Posterior vena cava (tissue), 2 donors: ENCODE results near the gene KRABD2. TPM values are rescaled to one million over a fixed set of nuclear protein-coding genes. Genes with fewer than 3 reads are reported as not detected.

ENCODE experiments used
- DNase-seq: peaks from one replicate; pipeline ENCODE4 v3.0.0-alpha.2; 2020; ENCODE audit warnings: low spot score
- intact Hi-C, 2 donors: fragments of 100-400 bp; cut with DNase I; formaldehyde crosslinking; loops; one replicate each; pipeline versions ENCODE4 v1.14.1 to v1.14.2; 2022 to 2023
- total RNA-seq, 2 donors: library from RNA; stranded (reverse); fragmentation: NEBNext Ultra II Directional; extraction: Animal tissue kit (Norgen Biotek cat#: 25700); gene quantifications; one replicate each; pipeline ENCODE4 v1.2.1, GENCODE V29; 2021
- donor health status: DM: yes; HTN: yes; CAD: no.
- donor health status: DM: yes; HTN: yes; CAD: no.

The KRABD2 gene

GRCh38 chr17:8333281-8333680, 43.2 kb downstream of the KRABD2 start:
- intact Hi-C loops = no loop called here
- DNase-seq = no peak

DNA sequence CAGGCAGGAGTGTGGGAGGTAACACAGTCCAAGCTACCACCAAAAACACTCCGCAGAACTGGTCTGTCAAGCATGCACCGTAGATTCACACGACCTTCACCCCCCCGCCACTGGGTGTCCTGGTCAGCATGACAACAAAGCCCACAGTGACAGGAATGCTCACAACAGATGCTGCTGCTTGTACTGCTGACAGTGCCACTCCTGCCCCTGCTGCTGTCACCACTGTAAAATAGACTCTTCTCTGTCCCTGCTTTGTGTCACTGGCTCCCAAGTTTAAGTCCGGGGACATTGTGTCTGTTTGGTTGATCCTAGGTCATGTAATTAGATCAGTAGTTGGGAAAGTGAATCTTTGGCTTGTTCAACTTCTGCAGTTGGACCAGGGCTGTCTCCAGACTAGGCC, 43.8 kb downstream of the KRABD2 start:
- intact Hi-C loops = no loop called here
- DNase-seq = no peak

- no peak for DNase-seq
- intact Hi-C loops = no loop called here
These were observed 44.4 kb downstream of the KRABD2 start for GRCh38 chr17:8332128-8332527.

GRCh38 chr17:8327303-8327649, 49.2 kb downstream of the KRABD2 start:
- no peak for DNase-seq
- intact Hi-C loops = no loop called here

Other genes starting within 250 kb of the KRABD2 start
- gene PER1, start 224.3 kb downstream of the KRABD2 start, total RNA-seq = 100 to 1,000 TPM; 203 to 206 TPM
- gene VAMP2, start 213.8 kb downstream of the KRABD2 start, total RNA-seq = 10 to 100 TPM; 66.7 to 80.1 TPM
- gene TMEM107, start 200.3 kb downstream of the KRABD2 start, total RNA-seq = 10 to 100 TPM; 12.9 to 16.4 TPM
- gene BORCS6, start 186.5 kb downstream of the KRABD2 start, total RNA-seq = 1 to 10 TPM; 4.5 to 5.6 TPM
- gene AURKB, start 166.1 kb downstream of the KRABD2 start, total RNA-seq = under 1 TPM in 1 of 2 donors, not detected in 1; 0.69 TPM
- 10 to 100 TPM; 23.2 to 29.8 TPM for gene CTC1, start 128.6 kb downstream of the KRABD2 start, total RNA-seq
- 10 to 100 TPM; 20.3 to 23.9 TPM for gene PFAS, start 127.4 kb downstream of the KRABD2 start, total RNA-seq
- gene RANGRF, start 88.0 kb downstream of the KRABD2 start, total RNA-seq = 10 to 100 TPM; 16.9 to 19.1 TPM
- gene SLC25A35, start 81.3 kb downstream of the KRABD2 start, total RNA-seq = 1 to 10 TPM; 1.8 to 5.7 TPM
- 10 to 100 TPM; 17.8 to 22.3 TPM for gene ARHGEF15, start 66.5 kb downstream of the KRABD2 start, total RNA-seq
- not detected for gene ODF4, start 36.9 kb downstream of the KRABD2 start, total RNA-seq
- 1,000 to 10,000 TPM; 1,249 to 1,265 TPM for gene RPL26, start 6.5 kb upstream of the KRABD2 start, total RNA-seq
- not detected for gene RNF222, start 21.1 kb upstream of the KRABD2 start, total RNA-seq
- 10 to 100 TPM; 60.8 to 78.9 TPM for gene NDEL1, start 59.2 kb upstream of the KRABD2 start, total RNA-seq